ENCODE results near the gene ACR. TPM values are rescaled to one million over a fixed set of nuclear protein-coding genes. Genes with fewer than 3 reads are reported as not detected.

ACR gene
- total RNA-seq, 1 donor from 2014 or later, result not detected

- intact Hi-C loops (cut with micrococcal nuclease), result no loop called here
Measured at GRCh38 chr22:50716290-50717024, 21.5 kb upstream of the ACR start.

GRCh38 chr22:50717709-50718351 is 20.2 kb upstream of the ACR start:
- intact Hi-C loops (cut with micrococcal nuclease), result no loop called here

- intact Hi-C loops (cut with micrococcal nuclease), result no loop called here
Measured at GRCh38 chr22:50718352-50718709, 19.7 kb upstream of the ACR start.

- intact Hi-C loops (cut with micrococcal nuclease), result no loop called here
Measured at GRCh38 chr22:50719814-50720300, 18.1 kb upstream of the ACR start.

GRCh38 chr22:50720301-50721256 is 17.4 kb upstream of the ACR start:
- intact Hi-C loops (cut with micrococcal nuclease), result no loop called here

GRCh38 chr22:50721257-50721844 is 16.7 kb upstream of the ACR start:
- intact Hi-C loops (cut with micrococcal nuclease), result no loop called here

GRCh38 chr22:50722048-50722701 is 15.8 kb upstream of the ACR start:
- intact Hi-C loops (cut with micrococcal nuclease), result no loop called here

GRCh38 chr22:50722716-50723428 is 15.1 kb upstream of the ACR start:
- intact Hi-C loops (cut with micrococcal nuclease), result no loop called here

- intact Hi-C loops (cut with micrococcal nuclease), result no loop called here
Measured at GRCh38 chr22:50723991-50724390, 14.0 kb upstream of the ACR start.

- intact Hi-C loops (cut with micrococcal nuclease), result no loop called here
Measured at GRCh38 chr22:50724616-50725015, 13.4 kb upstream of the ACR start.

GRCh38 chr22:50725597-50725996 is 12.4 kb upstream of the ACR start:
- intact Hi-C loops (cut with micrococcal nuclease), result no loop called here

GRCh38 chr22:50726643-50727340 is 11.2 kb upstream of the ACR start:
- intact Hi-C loops (cut with micrococcal nuclease), result no loop called here

GRCh38 chr22:50727678-50728522 is 10.1 kb upstream of the ACR start:
- intact Hi-C loops (cut with micrococcal nuclease), result no loop called here

GRCh38 chr22:50728523-50728931 is 9.5 kb upstream of the ACR start:
- intact Hi-C loops (cut with micrococcal nuclease), result no loop called here

GRCh38 chr22:50729391-50730012 is 8.5 kb upstream of the ACR start:
- intact Hi-C loops (cut with micrococcal nuclease), result no loop called here

- intact Hi-C loops (cut with micrococcal nuclease), result no loop called here
Measured at GRCh38 chr22:50730013-50730891, 7.8 kb upstream of the ACR start.

- intact Hi-C loops (cut with micrococcal nuclease), result no loop called here
Measured at GRCh38 chr22:50730941-50731661, 6.9 kb upstream of the ACR start.
